GM21529 (cell line): Measurements from ENCODE around the gene DNA2.
"Not testable (repeated sequence)": the region's sequence is repeated elsewhere in the genome, so short reads cannot be mapped to it uniquely, and the experiment has no call there.

Source experiments
- ATAC-seq: cut with Tn5 transposase; IDR thresholded peaks from one replicate; pipeline ENCODE4 v1.9.1; 2021; ENCODE audit not compliant: unreplicated experiment

The DNA2 gene, protein sequence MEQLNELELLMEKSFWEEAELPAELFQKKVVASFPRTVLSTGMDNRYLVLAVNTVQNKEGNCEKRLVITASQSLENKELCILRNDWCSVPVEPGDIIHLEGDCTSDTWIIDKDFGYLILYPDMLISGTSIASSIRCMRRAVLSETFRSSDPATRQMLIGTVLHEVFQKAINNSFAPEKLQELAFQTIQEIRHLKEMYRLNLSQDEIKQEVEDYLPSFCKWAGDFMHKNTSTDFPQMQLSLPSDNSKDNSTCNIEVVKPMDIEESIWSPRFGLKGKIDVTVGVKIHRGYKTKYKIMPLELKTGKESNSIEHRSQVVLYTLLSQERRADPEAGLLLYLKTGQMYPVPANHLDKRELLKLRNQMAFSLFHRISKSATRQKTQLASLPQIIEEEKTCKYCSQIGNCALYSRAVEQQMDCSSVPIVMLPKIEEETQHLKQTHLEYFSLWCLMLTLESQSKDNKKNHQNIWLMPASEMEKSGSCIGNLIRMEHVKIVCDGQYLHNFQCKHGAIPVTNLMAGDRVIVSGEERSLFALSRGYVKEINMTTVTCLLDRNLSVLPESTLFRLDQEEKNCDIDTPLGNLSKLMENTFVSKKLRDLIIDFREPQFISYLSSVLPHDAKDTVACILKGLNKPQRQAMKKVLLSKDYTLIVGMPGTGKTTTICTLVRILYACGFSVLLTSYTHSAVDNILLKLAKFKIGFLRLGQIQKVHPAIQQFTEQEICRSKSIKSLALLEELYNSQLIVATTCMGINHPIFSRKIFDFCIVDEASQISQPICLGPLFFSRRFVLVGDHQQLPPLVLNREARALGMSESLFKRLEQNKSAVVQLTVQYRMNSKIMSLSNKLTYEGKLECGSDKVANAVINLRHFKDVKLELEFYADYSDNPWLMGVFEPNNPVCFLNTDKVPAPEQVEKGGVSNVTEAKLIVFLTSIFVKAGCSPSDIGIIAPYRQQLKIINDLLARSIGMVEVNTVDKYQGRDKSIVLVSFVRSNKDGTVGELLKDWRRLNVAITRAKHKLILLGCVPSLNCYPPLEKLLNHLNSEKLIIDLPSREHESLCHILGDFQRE

GRCh38 chr10:68471586-68472408, at the start of gene DNA2:
DNA2 (minus strand) TSS chr10:68471973; CDS start chr10:68471864, 109 bp downstream.
- ATAC-seq, result peak; percentile 93

DNA sequence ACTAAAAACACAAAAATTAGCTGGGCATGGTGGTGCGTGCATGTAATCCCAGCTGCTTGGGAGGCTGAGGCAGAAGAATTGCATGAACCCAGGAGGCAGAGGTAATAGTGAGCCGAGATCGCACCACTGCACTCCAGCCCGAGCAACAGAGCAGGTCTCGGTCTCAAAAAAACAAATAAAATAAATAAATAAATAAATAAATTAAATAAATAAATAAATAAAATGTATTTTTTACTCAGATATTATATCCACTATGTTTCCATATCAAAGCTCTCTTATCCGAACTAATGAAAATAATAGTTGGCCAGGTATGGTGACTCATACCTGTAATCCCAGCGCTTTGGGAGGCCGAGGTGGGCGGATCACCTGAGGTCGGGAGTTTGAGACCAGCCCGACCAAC, 46.8 kb upstream of the DNA2 start:
- not testable (repeated sequence) for ATAC-seq

DNA sequence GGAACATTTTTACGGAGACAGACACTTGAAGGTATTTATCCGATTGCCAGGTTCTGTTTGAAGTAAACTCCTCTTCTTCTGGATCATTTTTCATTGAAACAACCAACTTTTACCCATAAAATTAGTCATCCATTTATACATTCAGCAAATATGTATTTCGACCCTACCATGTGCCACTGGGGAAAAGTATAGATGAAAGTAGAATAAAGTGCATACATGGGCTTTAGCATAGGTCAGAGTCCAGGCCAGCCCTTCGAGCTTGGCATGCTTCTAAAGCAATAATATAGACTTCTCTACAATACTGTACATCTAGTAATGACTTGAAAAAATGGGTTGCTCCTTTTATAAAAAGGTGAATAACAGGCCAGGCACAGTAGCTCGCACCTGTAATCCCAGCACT, 45.4 kb upstream of the DNA2 start:
- no peak for ATAC-seq

- no peak for ATAC-seq
These were observed 45.0 kb upstream of the DNA2 start for GRCh38 chr10:68516766-68517165.

DNA sequence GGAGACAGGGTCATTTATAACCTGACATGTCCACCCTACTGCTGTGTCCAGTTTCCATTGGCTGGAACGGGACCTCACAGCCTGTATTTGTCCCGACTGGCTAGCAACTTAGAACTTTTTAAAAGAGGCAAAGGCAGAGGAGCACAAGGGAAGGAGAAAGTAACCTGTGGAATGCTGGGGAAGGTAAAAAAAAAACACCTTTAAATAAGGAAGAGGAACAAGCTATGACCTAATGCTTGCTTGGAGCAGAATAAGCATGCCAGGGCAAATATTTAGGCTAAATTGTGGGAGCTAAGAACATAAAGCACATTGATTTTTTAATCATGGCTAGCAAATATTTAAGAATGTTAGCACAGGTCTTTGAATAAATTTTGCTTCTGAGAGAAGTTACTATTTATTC, 44.4 kb upstream of the DNA2 start:
- not testable (repeated sequence) for ATAC-seq

DNA sequence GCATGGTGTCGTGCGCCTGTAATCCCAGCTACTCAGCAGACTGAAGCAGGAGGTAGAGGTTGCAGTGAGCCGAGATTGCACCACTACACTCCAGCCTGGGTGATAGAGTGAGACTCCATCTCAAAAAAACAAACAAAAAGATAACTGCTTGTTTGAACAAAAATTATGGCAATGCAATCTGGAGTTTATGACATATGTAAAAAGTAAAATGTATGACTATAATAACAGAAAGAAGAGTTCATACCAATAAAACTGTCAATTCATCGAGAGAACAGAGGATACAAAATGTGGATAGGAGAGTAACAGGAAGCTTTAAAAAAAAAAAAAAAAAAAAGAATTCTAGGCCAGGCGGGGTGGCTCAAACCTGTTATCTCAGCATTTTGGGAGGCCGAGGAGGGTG, 36.3 kb upstream of the DNA2 start:
- no peak for ATAC-seq

GRCh38 chr10:68506411-68506810, 34.6 kb upstream of the DNA2 start:
- no peak for ATAC-seq

GRCh38 chr10:68502846-68503245, 31.1 kb upstream of the DNA2 start:
- no peak for ATAC-seq

DNA sequence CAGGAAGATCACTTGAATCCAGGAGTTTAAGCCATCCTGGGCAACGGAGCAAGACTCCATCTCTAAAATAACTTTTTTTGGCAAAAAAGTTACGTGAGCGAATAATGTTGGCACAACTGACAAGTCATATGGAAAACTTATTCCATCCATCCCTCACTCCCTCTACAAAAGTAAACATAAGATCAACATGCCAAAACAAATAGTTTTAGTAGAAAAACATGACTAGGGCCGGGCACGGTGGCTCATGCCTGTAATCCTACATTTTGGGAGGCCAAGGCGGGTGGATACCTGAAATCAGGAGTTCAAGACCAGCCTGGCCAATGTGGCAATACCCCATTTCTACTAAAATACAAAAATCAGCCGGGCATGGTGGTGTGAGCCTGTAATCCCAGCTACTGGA, 29.9 kb upstream of the DNA2 start:
- no peak for ATAC-seq

GRCh38 chr10:68499544-68499943, 27.8 kb upstream of the DNA2 start:
- ATAC-seq, result no peak

GRCh38 chr10:68496072-68496471, 24.3 kb upstream of the DNA2 start:
- no peak for ATAC-seq

DNA sequence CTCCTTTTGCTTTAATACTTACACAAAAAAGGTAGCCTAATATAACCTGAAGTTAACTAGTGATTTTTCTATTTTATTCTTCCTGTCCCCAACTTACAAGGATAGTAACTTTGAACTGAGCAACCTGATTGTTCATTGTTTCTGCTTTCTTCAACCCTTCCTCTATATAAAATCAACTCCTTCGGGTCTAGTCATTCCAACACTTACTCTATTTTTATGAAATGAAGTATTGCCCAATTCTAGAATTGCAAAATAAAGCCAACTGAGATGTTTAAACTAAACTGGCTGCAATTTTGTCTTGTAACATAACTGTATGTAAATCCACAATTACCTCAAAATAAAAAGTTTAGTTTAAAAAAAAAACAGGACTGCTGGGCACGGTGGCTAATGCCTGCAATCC, 20.3 kb upstream of the DNA2 start:
- ATAC-seq, result no peak

GRCh38 chr10:68489919-68490318, 18.1 kb upstream of the DNA2 start:
- ATAC-seq, result no peak

GRCh38 chr10:68474021-68474420, 2.2 kb upstream of the DNA2 start:
- ATAC-seq, result no peak

DNA sequence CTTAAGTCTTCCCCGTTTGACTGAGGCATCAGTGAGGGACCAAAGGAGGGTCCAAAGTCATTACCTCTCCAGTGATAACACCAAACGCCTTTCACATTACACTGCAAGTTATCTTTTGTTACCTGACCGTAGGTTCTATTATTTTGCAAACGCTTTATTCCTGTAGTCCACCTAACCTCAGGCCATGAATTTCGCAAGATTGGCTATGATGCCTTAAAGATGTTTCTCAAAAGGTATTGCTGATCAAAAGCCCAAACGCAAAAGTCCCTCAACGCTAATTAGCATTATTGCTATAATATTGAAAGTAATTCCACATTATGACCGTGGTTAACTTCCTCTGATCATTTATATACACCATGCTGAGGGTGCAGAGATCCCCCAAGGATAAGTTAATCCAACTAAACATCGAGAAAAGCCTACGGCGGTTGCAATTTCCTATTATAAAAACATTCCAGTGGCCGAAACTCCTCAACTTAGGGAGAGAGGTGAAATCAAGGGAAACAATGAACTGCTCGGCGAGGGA, 649 bp downstream of the DNA2 start:
- no peak for ATAC-seq

- ATAC-seq, result no peak
These were observed 1.5 kb downstream of the DNA2 start for GRCh38 chr10:68470300-68470699.

GRCh38 chr10:68469838-68470237, 1.9 kb downstream of the DNA2 start:
- ATAC-seq, result no peak

DNA sequence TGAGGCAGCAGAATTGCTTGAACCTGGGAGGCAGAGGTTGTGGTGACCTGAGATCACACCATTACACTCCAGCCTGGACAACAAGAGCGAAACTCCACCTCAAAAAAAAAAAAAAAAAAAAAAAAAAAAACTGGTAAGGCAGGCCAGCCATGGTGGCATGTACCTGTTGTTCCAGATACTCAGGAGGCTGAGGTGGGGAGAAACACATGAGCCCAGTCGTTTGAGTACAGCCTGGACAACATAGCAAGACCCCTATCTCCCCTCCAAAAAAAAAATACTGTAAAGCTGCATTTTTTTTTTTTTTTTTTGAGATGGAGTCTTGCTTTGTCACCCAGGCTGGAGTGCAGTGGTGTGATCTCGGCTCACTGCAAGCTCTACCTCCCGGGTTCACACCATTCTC, 7.0 kb downstream of the DNA2 start:
- not testable (repeated sequence) for ATAC-seq

DNA sequence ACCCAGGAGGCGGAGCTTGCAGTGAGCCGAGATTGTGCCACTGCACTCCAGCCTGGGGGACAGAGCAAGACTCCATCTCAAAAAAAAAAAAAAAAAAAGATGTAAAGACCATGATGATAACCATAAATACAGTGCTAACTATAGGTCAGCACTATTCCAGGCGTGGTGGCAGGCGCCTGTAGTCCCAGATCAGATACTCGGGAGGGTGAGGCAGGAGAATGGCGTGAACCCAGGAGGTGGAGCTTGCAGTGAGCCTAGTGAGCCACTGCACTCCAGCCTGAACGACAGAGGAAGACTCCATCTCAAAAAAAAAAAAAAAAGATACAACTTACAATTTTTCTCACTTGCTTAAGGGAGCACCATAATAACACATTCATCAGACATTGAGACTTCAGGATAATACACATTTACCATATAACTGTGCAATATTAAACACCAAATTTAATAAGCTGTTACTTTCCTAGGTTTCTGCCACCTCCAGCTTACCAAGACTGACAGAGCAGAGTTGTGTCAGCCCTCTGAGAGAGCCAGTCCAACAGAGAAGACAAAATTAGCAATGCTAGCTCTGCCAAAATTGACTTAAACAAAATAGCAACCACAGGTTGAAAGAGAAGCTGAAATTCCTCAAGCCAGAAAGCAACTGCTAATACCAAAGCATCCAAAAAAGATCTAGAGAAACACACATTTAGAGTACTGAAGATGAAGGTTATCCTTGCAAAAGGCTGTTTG, 8.2 kb downstream of the DNA2 start:
- ATAC-seq, result no peak

DNA sequence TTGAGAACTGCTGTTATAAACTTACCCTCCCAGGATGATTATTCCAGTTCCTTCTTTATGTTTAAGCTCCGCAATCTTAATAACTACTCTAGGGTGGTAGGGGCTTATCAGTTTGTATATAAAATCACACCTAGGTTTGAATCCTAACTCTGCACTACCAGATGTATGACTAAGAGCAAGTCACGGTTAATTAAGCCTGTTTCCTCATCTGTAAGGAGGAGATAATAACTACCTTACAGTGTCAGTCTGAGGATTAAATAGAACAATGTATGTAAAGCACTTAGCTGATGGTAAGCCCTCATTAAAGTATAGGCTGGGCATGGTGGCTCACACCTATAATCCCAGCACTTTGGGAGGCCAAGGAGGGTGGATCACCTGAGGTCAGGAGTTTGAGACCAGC, 9.2 kb downstream of the DNA2 start:
- no peak for ATAC-seq
